ENCODE data around the gene NRBF2.

Gene NRBF2

DNA sequence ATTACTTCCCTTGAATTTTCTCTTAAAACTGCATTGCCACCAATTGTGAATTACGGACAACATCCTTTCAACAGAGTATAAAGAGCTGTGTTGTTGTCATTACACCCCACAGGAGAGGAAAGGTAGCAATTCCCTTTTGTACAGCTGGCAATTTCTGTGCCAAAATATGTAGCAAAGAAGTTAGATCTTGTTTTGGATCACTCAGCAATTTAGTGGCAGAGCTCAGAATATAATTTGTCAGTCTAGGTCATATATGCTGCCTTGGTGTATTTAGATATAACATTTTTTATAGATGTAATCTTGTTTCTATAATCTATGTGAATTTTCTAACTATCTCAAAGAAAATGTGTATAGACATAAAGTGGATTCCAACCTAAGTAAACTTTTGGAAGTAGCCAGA lies 38.8 kb downstream of the NRBF2 start:
- H3K27ac Mint-ChIP-seq (ENCODE audit: low read depth), result peak overlapping the region; percentile 59
- peaks cover 16% of the 10 kb centered on the region for H3K4me1 Mint-ChIP-seq
- no peak for ATAC-seq (replicated peaks; ENCODE audit: extremely low read depth, poor library complexity, severe bottlenecking)
- DNase-seq (ENCODE audit: low spot score in 2 of 2), result no peak
- no peak overlapping the region for H3K4me3 Mint-ChIP-seq
- no peaks in the 10 kb centered on the region for H3K27me3 Mint-ChIP-seq
- H3K9me3 Mint-ChIP-seq, result no peaks in the 10 kb centered on the region
- peaks cover 52% of the 10 kb centered on the region for H3K36me3 Mint-ChIP-seq (ENCODE audit: insufficient read depth)

- ATAC-seq (replicated peaks; ENCODE audit: extremely low read depth, poor library complexity, severe bottlenecking) (peak; percentile 64), DNase-seq (ENCODE audit: low spot score in 2 of 2) (no peak)
- H3K4me3 Mint-ChIP-seq, result no peak overlapping the region
- peaks cover 57% of the 10 kb centered on the region for H3K36me3 Mint-ChIP-seq (ENCODE audit: insufficient read depth)
- peaks cover 16% of the 10 kb centered on the region for H3K4me1 Mint-ChIP-seq
- H3K27ac Mint-ChIP-seq (ENCODE audit: low read depth), result no peak overlapping the region
- H3K9me3 Mint-ChIP-seq, result no peaks in the 10 kb centered on the region
- H3K27me3 Mint-ChIP-seq, result no peaks in the 10 kb centered on the region
Observed at GRCh38 chr10:63173468-63174232, 40.5 kb downstream of the NRBF2 start.

GRCh38 chr10:63175534-63175933 lies 42.4 kb downstream of the NRBF2 start:
- DNase-seq (ENCODE audit: low spot score in 2 of 2), result no peak

GRCh38 chr10:63192826-63193225 lies 59.7 kb downstream of the NRBF2 start:
- Mint-ChIP-seq H3K4me1 (no peaks in the 10 kb centered on the region), H3K36me3 (ENCODE audit: insufficient read depth) (peaks cover 73% of the 10 kb centered on the region), H3K9me3 (no peaks in the 10 kb centered on the region), H3K27ac (ENCODE audit: low read depth) (no peak overlapping the region), H3K27me3 (no peaks in the 10 kb centered on the region), H3K4me3 (no peak overlapping the region)
- no peak for ATAC-seq (replicated peaks; ENCODE audit: extremely low read depth, poor library complexity, severe bottlenecking)
- DNase-seq (ENCODE audit: low spot score in 2 of 2), result no peak

More at GRCh38 chr10:63175534-63175933, 42.4 kb downstream of the NRBF2 start:
- Mint-ChIP-seq H3K27me3 (no peaks in the 10 kb centered on the region), H3K4me1 (peaks cover 16% of the 10 kb centered on the region), H3K9me3 (no peaks in the 10 kb centered on the region), H3K36me3 (ENCODE audit: insufficient read depth) (peaks cover 60% of the 10 kb centered on the region), H3K4me3 (no peak overlapping the region), H3K27ac (ENCODE audit: low read depth) (no peak overlapping the region)
- no peak for ATAC-seq (replicated peaks; ENCODE audit: extremely low read depth, poor library complexity, severe bottlenecking)

- no peaks in the 10 kb centered on the region for H3K27me3 Mint-ChIP-seq
- H3K4me1 Mint-ChIP-seq, result no peaks in the 10 kb centered on the region
- ATAC-seq (replicated peaks; ENCODE audit: extremely low read depth, poor library complexity, severe bottlenecking) (no peak), DNase-seq (ENCODE audit: low spot score in 2 of 2) (no peak)
- no peak overlapping the region for H3K4me3 Mint-ChIP-seq
- peak overlapping the region; percentile 53 for H3K27ac Mint-ChIP-seq (ENCODE audit: low read depth)
- no peaks in the 10 kb centered on the region for H3K9me3 Mint-ChIP-seq
- peaks cover 63% of the 10 kb centered on the region for H3K36me3 Mint-ChIP-seq (ENCODE audit: insufficient read depth)
Observed at GRCh38 chr10:63197344-63198092, 64.4 kb downstream of the NRBF2 start.

GRCh38 chr10:63199716-63200115 lies 66.6 kb downstream of the NRBF2 start:
- peaks cover 48% of the 10 kb centered on the region for H3K36me3 Mint-ChIP-seq (ENCODE audit: insufficient read depth)
- no peaks in the 10 kb centered on the region for H3K9me3 Mint-ChIP-seq
- peak overlapping the region; percentile 29 for H3K27ac Mint-ChIP-seq (ENCODE audit: low read depth)
- no peaks in the 10 kb centered on the region for H3K27me3 Mint-ChIP-seq
- DNase-seq (ENCODE audit: low spot score in 2 of 2), result no peak
- H3K4me3 Mint-ChIP-seq, result no peak overlapping the region
- ATAC-seq (replicated peaks; ENCODE audit: extremely low read depth, poor library complexity, severe bottlenecking), result no peak
- peaks cover 7% of the 10 kb centered on the region for H3K4me1 Mint-ChIP-seq

- Mint-ChIP-seq H3K27ac (ENCODE audit: low read depth) (no peak overlapping the region), H3K4me3 (no peak overlapping the region), H3K9me3 (no peaks in the 10 kb centered on the region), H3K36me3 (ENCODE audit: insufficient read depth) (peaks cover 48% of the 10 kb centered on the region), H3K27me3 (no peaks in the 10 kb centered on the region), H3K4me1 (peaks cover 14% of the 10 kb centered on the region)
- ATAC-seq (replicated peaks; ENCODE audit: extremely low read depth, poor library complexity, severe bottlenecking) (no peak), DNase-seq (ENCODE audit: low spot score in 2 of 2) (no peak)
Observed at GRCh38 chr10:63200431-63200830, 67.3 kb downstream of the NRBF2 start.

DNA sequence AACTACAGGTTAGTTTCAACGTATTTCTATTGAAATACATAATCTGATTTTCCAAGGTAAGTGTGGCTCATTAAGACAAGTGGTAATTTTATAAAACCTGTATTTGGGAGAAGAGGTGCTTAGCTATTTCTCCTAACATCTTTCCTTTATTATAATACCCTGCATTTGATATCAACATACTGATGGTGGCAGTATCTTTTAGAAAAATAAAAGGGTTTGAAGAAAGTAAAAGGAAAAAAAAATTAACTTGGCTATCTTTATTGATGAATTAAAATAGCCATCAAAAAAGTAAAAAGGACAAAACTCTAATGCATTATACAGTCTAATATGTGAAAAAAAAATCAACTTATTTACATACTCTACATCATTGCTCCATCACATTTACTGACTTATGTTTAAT lies 68.0 kb downstream of the NRBF2 start:
- Mint-ChIP-seq H3K4me3 (no peak overlapping the region), H3K4me1 (peaks cover 20% of the 10 kb centered on the region), H3K36me3 (ENCODE audit: insufficient read depth) (peaks cover 41% of the 10 kb centered on the region), H3K27me3 (no peaks in the 10 kb centered on the region), H3K9me3 (no peaks in the 10 kb centered on the region), H3K27ac (ENCODE audit: low read depth) (no peak overlapping the region)
- ATAC-seq (replicated peaks; ENCODE audit: extremely low read depth, poor library complexity, severe bottlenecking), result no peak
- no peak for DNase-seq (ENCODE audit: low spot score in 2 of 2)
